ENCODE measurements around the gene RALGAPA2.
A peak's percentile ranks its signal among the peaks of the same experiment; 100 is the strongest.

The RALGAPA2 gene

DNA sequence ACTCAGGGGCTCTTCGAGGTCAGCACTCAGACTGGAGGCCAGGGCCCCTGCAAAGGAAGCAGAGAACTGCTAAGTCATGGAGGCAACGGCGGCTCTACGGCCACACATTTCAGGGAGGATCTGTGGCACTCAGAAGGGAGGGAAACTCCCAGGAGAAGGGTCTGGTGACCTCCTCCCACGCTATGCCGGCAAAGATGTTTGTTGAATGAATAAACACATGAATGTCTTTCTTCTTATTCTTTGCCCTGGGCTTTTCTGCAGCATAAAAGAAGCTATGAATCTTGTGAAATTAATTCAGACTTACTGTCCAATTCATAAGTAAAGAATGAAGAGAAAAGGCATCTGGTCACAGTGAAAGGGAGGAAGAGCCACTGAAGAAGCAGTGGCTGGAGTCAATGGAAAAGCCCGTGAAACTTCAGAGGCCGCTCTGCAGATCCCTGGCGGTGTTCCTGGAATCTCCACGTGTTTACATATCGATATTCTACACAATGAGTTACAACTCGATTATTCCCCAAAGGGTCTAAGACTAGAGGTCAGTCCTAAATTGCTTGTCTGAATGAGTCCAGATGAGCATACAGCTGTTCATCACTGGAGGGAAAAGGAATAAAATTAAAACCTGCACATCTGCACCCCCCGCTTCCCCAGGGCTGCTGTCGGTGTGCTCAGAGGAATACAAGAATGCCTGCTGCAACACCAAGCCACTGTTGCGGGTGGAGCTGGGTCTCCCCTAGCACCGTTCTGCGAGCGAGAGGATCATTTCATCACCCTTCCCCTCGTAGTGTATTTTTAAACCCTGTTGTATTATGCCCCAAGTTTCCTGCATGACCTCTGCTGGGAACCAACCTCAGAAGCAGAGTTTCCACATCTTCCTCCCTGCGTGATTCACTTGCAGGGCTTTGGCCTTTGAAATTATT lies 319.0 kb downstream of the RALGAPA2 start:
- DNase-seq: no peak

DNA sequence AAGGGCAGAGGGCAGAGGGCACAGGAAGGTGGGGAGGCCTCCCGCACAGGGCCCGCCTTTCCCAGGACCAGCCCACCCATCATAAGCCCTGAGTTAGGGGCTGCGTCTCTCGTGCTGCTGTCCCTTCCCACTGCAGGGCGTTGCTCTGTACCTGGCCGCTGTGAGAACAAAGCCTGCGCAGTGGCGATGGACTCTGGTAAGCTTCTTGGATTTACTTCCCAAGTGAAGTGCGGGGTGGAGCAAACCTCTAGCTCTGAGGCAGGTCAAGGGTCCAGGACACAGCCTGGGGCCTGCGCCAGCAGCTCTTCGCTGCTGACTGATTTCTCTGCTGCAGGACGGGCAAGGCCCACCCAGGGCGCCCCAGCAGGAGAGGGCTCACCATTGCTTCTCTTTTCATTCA lies 320.7 kb downstream of the RALGAPA2 start:
- no peak for DNase-seq

- no peak for DNase-seq
These were observed 321.3 kb downstream of the RALGAPA2 start for GRCh38 chr20:20391115-20391514.

DNA sequence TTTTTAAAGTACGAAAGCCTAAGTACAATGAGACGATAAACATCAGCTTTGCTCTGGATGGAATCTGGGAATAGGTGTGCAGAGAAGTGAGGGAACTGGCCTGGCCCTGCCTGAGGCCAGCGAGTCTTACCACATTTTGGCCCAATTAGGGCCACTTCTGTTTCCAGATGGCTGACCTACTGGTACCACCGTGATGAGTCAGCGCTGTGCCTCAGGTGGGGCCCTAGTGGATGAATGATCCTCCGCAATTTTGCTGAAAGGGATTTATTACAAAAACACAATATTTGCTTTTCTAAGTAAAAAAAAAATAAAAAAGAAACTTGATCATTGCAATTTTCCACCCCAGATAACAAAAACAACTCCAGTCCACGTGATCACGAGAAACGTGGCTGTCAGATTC lies 322.1 kb downstream of the RALGAPA2 start:
- no peak for DNase-seq

DNA sequence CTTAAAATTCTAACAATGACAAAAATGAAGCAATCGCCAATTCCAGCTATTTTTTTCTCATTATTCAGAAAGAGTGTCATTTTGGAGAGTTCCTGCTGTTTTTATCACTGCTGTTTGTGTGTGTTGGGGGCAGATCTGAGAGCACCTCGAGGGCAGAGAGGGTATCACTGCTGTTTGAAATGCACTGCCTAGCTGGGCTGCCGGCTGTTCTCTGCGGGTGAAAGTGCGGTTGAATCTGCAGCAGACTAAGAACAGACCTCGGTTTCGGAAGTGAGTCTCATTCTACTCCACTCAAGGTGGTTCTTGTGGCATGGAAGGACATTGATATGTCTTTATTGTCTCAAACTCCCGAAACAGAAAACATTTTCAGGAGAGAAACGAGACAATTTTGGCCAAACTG lies 326.3 kb downstream of the RALGAPA2 start:
- no peak for DNase-seq

DNA sequence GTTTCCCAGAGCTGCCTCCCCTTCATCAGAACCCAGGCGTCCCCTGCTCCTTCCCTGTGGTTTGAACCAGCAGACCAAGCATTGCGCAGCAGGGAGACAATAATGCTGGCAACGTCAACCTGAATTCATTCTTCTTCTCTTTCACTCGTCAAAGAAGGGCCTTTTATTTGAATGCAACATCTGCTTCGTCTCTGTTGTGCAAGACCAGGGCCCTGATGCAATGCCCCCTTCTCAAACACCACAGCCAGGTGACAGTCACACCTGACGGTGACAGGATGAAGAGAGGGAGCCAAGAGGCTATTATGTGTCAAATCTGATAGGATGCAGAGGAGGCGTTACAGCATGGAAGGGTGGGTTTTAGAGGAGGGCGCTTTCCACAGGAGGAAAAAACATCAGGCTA lies 336.6 kb downstream of the RALGAPA2 start:
- no peak for DNase-seq

- peak; percentile 77 for DNase-seq
These were observed 339.3 kb downstream of the RALGAPA2 start for GRCh38 chr20:20373091-20373571.

DNA sequence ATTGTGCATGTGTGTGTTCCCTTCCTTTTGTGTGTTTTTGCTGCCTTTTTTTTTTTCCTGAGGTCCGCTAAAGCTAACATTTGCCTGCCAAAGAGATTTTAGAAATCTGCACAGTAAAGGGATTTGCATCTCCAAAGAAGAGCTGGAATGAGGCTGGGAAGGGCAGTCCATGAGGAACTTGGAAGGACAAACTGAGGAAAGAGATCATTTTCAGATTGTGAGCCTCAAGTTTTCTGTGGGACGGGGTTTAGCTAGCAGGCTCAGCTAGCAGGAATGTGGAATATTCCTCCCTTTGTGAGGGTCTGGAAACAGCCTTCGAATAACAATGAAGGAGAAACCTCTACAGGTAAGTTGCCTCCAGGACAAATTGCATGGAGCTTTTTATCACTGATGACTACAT lies 340.8 kb downstream of the RALGAPA2 start:
- DNase-seq: no peak

DNA sequence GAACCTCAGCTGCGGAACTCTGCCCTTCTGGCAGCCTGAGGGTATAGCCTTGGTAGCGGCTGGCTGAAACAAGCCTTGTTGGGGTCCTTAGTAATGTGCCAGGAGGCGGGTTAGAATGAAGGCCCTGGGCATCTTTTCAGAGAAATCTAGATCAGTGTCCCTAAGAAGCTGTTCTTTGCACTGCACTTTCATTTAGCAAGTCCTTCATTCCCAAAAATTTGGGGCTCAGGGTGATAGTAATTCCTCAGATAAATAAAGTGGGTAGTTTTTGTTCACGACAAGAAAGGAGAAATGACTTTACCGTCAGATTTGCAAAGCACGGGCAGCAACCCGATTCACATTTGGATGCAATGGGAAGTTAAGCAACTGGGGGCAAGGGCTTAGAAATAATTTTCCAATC lies 341.4 kb downstream of the RALGAPA2 start:
- DNase-seq: no peak

- DNase-seq: no peak
These were observed 342.3 kb downstream of the RALGAPA2 start for GRCh38 chr20:20370094-20370575.

DNA sequence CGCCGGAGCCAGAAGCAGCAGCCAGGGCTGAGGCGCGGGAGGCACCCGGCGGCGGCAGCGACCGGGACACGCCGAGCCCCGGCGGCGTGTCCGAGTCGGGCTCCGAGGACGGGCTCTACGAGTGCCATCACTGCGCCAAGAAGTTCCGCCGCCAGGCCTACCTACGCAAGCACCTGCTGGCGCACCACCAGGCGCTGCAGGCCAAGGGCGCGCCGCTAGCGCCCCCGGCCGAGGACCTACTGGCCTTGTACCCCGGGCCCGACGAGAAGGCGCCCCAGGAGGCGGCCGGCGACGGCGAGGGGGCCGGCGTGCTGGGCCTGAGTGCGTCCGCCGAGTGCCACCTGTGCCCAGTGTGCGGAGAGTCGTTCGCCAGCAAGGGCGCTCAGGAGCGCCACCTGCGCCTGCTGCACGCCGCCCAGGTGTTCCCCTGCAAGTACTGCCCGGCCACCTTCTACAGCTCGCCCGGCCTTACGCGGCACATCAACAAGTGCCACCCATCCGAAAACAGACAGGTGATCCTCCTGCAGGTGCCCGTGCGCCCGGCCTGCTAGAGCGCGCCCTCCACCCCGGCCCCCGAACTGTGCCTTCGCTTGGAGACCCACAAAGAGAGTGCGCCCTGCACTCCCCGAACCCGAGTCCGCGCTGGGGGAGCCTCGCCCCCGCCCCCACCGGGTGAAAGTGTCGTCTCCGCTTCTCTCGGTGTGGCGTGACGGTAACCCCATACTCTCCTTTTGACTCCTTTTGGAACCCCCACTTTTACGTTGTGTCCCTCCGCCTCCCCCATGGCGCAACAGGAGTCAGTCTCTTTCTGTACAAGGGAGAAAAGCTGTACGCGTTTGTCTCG lies 343.0 kb downstream of the RALGAPA2 start:
- DNase-seq: no peak

DNA sequence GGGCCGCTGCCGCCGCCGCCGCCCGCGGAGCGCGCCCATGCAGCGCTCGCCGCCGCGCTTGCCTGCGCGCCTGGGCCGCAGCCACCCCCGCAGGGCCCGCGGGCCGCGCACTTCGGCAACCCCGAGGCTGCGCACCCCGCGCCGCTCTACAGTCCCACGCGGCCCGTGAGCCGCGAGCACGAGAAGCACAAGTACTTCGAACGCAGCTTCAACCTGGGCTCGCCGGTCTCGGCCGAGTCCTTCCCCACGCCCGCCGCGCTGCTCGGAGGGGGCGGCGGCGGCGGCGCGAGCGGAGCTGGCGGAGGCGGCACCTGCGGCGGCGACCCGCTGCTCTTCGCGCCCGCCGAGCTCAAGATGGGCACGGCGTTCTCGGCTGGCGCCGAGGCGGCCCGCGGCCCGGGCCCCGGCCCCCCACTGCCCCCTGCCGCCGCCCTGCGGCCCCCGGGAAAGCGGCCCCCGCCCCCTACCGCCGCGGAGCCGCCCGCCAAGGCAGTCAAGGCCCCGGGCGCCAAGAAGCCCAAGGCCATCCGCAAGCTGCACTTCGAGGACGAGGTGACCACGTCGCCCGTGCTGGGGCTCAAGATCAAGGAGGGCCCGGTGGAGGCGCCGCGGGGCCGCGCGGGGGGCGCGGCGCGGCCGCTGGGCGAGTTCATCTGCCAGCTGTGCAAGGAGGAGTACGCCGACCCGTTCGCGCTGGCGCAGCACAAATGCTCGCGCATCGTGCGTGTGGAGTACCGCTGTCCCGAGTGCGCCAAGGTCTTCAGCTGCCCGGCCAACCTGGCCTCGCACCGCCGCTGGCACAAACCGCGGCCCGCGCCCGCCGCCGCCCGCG lies 343.8 kb downstream of the RALGAPA2 start:
- DNase-seq: no peak

DNA sequence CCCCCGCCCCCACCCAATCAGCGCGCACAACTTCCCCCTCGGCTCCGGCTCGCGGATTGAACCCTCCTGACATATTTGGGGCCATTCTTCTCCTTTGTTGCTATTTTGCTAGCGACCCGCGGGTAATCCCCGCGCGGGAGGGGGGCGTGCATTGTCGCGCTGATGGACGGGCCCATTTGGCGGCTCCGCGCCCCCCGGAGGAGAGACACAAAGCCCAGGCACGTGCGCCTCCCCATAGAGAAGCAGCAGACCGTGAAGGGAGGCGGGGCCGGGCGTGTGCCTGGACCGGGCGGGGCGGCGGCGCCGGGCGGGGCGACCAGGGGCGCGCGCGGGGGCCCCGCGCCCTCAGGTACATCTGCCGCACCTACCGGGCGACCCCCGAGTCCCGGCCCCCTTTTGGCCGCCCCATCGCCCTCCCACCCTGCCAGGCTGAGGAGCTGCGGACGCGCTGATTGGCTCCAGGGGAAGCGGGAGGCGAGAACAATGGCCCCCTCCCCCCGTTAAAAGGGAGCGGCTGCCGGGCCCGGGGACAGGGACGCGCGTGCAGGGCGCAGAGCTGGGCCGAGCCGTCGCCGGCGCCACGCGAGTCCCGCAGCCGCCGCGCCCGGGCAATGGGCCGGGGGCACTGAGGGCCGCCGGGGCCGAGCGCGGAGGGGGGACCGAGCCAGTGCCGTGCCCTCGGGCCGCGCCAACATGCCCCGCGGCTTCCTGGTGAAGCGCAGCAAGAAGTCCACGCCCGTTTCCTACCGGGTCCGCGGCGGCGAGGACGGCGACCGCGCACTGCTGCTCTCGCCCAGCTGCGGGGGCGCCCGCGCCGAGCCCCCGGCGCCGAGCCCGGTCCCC lies 344.6 kb downstream of the RALGAPA2 start, which contains the start of gene INSM1:
Gene INSM1 (plus strand): TSS at position 530 of the 843 bp plus-strand sequence. CDS start 164 bp downstream, at position 694.
- DNase-seq: peak; percentile 98

- DNase-seq: peak; percentile 67
These were observed 345.4 kb downstream of the RALGAPA2 start for GRCh38 chr20:20366876-20367574.

GRCh38 chr20:20366551-20366875 lies 345.9 kb downstream of the RALGAPA2 start:
- DNase-seq: peak; percentile 53

- DNase-seq: no peak
These were observed 346.8 kb downstream of the RALGAPA2 start for GRCh38 chr20:20365480-20366161.

- no peak for DNase-seq
These were observed 347.6 kb downstream of the RALGAPA2 start for GRCh38 chr20:20364593-20365479.

GRCh38 chr20:20363799-20364592 lies 348.4 kb downstream of the RALGAPA2 start:
- no peak for DNase-seq

- no peak for DNase-seq
These were observed 349.0 kb downstream of the RALGAPA2 start for GRCh38 chr20:20363434-20363798.
